Stimulated activated CD4-positive, alpha-beta T cell treated with anti-CD3 and anti-CD28 coated beads, Interleukin-4, amount 100 ng/mL, for 1 hour (primary cell): ENCODE data around the gene RGS10.
A peak's percentile ranks its signal among the peaks of the same experiment; 100 is the strongest.

Experiments
- DNase-seq: peaks from one replicate; pipeline ENCODE4 v3.0.0-alpha.2; 2020

The RGS10 gene

GRCh38 chr10:119495021-119495505, 47.5 kb downstream of the RGS10 start:
- no peak for DNase-seq

GRCh38 chr10:119494236-119495020, 48.1 kb downstream of the RGS10 start:
- no peak for DNase-seq

- no peak for DNase-seq
Measured at GRCh38 chr10:119493155-119493554, 49.4 kb downstream of the RGS10 start.

- DNase-seq, result no peak
Measured at GRCh38 chr10:119491966-119492757, 50.4 kb downstream of the RGS10 start.

GRCh38 chr10:119489991-119490326, 52.6 kb downstream of the RGS10 start:
- no peak for DNase-seq

- no peak for DNase-seq
Measured at GRCh38 chr10:119488675-119489074, 53.8 kb downstream of the RGS10 start.

- no peak for DNase-seq
Measured at GRCh38 chr10:119483839-119484238, 58.7 kb downstream of the RGS10 start.

GRCh38 chr10:119483001-119483400, 59.5 kb downstream of the RGS10 start:
- DNase-seq, result no peak

GRCh38 chr10:119481781-119482426, 60.6 kb downstream of the RGS10 start:
- no peak for DNase-seq

GRCh38 chr10:119480667-119481066, 61.9 kb downstream of the RGS10 start:
- no peak for DNase-seq

- no peak for DNase-seq
Measured at GRCh38 chr10:119479532-119479931, 63.0 kb downstream of the RGS10 start.

GRCh38 chr10:119478811-119479341, 63.6 kb downstream of the RGS10 start:
- DNase-seq, result no peak

- DNase-seq, result no peak
Measured at GRCh38 chr10:119478111-119478802, 64.3 kb downstream of the RGS10 start.

- DNase-seq, result no peak
Measured at GRCh38 chr10:119477444-119477843, 65.1 kb downstream of the RGS10 start.

GRCh38 chr10:119474606-119475005, 67.9 kb downstream of the RGS10 start:
- DNase-seq, result no peak

GRCh38 chr10:119473771-119474170, 68.7 kb downstream of the RGS10 start:
- no peak for DNase-seq

- no peak for DNase-seq
Measured at GRCh38 chr10:119470920-119471702, 71.4 kb downstream of the RGS10 start.

- DNase-seq, result no peak
Measured at GRCh38 chr10:119469846-119470245, 72.7 kb downstream of the RGS10 start.

GRCh38 chr10:119469325-119469707, 73.2 kb downstream of the RGS10 start:
- DNase-seq, result no peak

GRCh38 chr10:119468542-119469324, 73.8 kb downstream of the RGS10 start:
- no peak for DNase-seq

- peak; percentile 17 for DNase-seq
Measured at GRCh38 chr10:119466655-119467054, 75.9 kb downstream of the RGS10 start.
